Testis (tissue), 3 donors: Measurements from ENCODE around the gene LARGE1. TPM values are rescaled to one million over a fixed set of nuclear protein-coding genes. Genes with fewer than 3 reads are reported as not detected.

Experiments
- DNase-seq: peaks from one replicate; pipeline ENCODE4 v3.0.0-alpha.2; 2019
- H3K27ac ChIP-seq, 2 donors: fragments of 200-600 bp; sonication (generic); one replicate each; pipeline ENCODE4 v1.5.1; 2019
- H3K27me3 ChIP-seq: fragments of 200-600 bp; sonication (generic); one replicate; pipeline ENCODE4 v1.5.1; 2019
- H3K36me3 ChIP-seq: fragments of 200-600 bp; sonication (generic); one replicate; pipeline ENCODE4 v1.5.1; 2017; ENCODE audit warnings: low read depth; ENCODE audit errors: missing control alignments
- H3K4me1 ChIP-seq: fragments of 200-600 bp; sonication (generic); one replicate; pipeline ENCODE4 v1.5.1; 2019
- H3K4me3 ChIP-seq, 2 donors: fragments of 200-600 bp; sonication (generic); one replicate each; pipeline ENCODE4 v1.5.1; 2017 to 2019
- H3K9me3 ChIP-seq: fragments of 200-600 bp; sonication (generic); one replicate; pipeline ENCODE4 v1.5.1; 2017
- POLR2A ChIP-seq: fragments of 450-650 bp; IDR thresholded peaks from one replicate; pipeline ENCODE4 v1.6.1; 2017; ENCODE audit warnings: antibody characterized with exemption, mild to moderate bottlenecking, moderate library complexity
- WGBS, 2 donors: methylation state at CpG; one replicate each; pipeline ENCODE4 v1.1.5; 2018; 5-methylcytosine and 5-hydroxymethylcytosine counted together
- intact Hi-C: fragments of 100-400 bp; cut with DNase I; formaldehyde crosslinking; loops from one replicate; pipeline ENCODE4 v1.15.1; 2023; ENCODE audit warnings: low total_unique reads
- polyA plus RNA-seq: library from polyadenylated mRNA; stranded (reverse); fragments of 350-450 nt; fragmentation: Illumina TruSeq; extraction: RNeasy Lipid Tissue Mini Kit (QIAGEN cat#74804); gene quantifications from one replicate; pipeline ENCODE4 v1.2.3, GENCODE V29; 2014; ENCODE audit warnings: low read depth, low replicate concordance; ENCODE audit not compliant: insufficient read depth
- total RNA-seq, 2 donors: library from RNA; depleted of rRNA; stranded (reverse); fragments of >200 nt; gene quantifications; one replicate each; pipeline ENCODE4 v1.2.3, GENCODE V29; 2016
- TF ChIP-seq, protein P1 (sequence below), 3 experiments: fragments of 450-650 bp in 2 of 3; fragments of 200-600 bp in 1 of 3; sonication (generic) in 1 of 3; IDR thresholded peaks; one replicate each; pipeline ENCODE4 v1.5.1; 2016 to 2019; ENCODE audit warnings: antibody characterized with exemption in 3 of 3, mild to moderate bottlenecking in 2 of 3, moderate library complexity in 1 of 3

The LARGE1 gene
- total and polyA plus RNA-seq, 3 donors from 2014 or later = 19.5 to 27.3 (median 21.8) TPM

DNA sequence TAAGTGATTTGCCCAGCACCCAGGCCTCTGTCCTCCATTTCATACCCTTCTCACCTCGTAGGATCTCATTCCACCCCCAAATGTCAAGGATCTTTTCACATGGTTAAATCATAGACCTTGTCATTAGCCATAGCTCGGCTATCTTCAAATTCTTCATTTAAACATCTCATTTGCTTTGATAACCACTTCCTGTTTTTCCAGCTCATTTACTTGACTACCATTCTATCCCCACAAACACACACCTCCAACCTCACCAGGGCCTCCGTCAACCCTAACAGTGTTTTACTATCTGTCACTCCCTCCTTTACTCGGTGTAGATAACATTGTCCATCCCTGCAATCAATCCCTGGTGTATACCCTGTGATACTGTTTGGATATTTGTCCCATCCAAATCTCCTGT, 36.8 kb upstream of the LARGE1 start:
- TF ChIP-seq, protein P1, sequence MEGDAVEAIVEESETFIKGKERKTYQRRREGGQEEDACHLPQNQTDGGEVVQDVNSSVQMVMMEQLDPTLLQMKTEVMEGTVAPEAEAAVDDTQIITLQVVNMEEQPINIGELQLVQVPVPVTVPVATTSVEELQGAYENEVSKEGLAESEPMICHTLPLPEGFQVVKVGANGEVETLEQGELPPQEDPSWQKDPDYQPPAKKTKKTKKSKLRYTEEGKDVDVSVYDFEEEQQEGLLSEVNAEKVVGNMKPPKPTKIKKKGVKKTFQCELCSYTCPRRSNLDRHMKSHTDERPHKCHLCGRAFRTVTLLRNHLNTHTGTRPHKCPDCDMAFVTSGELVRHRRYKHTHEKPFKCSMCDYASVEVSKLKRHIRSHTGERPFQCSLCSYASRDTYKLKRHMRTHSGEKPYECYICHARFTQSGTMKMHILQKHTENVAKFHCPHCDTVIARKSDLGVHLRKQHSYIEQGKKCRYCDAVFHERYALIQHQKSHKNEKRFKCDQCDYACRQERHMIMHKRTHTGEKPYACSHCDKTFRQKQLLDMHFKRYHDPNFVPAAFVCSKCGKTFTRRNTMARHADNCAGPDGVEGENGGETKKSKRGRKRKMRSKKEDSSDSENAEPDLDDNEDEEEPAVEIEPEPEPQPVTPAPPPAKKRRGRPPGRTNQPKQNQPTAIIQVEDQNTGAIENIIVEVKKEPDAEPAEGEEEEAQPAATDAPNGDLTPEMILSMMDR (IDR thresholded peaks at IDR 0.05) = no peak
- no peak for TF ChIP-seq POLR2A
- 58 to 68% methylated on average over 4 of the region's 4 CpGs for WGBS, 2 donors
- intact Hi-C loops = no loop called here

DNA sequence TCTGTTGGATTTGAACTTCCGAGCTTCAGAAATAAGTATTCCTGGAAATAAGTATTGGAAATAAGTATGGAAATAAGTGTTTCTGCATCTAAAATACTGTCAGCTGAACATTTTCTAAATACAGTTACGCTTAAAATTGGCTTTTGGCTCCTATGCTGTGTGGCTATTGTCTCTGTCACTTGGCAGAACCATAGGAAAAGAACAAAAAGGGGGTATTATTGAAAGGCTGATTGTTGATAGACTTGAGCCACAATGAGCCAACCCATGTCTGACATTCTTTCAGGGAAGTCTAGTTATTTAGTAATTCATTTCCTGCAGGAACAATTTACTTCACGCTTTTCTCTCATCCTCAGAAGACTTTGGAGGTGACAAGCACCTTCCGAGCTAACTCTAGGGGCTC, 32.5 kb upstream of the LARGE1 start:
- intact Hi-C loops = no loop called here
- 75 to 81% methylated on average over 4 of the region's 4 CpGs for WGBS, 2 donors
- Histone ChIP-seq H3K4me3 (no peak overlapping the region), H3K9me3 (no peaks in the 10 kb centered on the region), H3K27me3 (no peaks in the 10 kb centered on the region), H3K36me3 (no peaks in the 10 kb centered on the region), H3K4me1 (no peaks in the 10 kb centered on the region), H3K27ac (no peak overlapping the region)
- TF ChIP-seq POLR2A = no peak
- TF ChIP-seq, protein P1 (IDR thresholded peaks at IDR 0.05) = no peak
- no peak for DNase-seq

More for the DNA sequence above, 36.8 kb upstream of the LARGE1 start:
- Histone ChIP-seq H3K4me3 (no peak overlapping the region), H3K4me1 (no peaks in the 10 kb centered on the region), H3K9me3 (no peaks in the 10 kb centered on the region), H3K27me3 (no peaks in the 10 kb centered on the region), H3K27ac (no peak overlapping the region), H3K36me3 (no peaks in the 10 kb centered on the region)
- DNase-seq = no peak

DNA sequence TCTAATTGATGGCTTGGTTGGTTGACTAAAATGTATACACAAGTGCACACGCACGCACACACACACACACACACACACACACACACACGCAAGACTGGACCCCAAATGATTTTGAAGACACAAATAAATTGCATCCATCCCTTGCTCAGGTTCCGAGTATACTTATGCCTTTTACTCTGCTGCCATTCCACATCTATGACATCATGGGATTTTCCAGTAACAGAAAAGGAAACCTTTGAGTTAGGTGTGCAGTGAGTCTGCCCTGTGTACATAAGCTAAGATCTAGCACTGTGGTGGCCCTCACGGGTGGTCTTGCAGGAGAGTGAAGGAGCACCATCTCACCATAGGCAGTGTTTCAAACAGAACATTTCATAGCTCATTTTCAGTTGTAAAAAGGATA, 20.5 kb upstream of the LARGE1 start:
- Histone ChIP-seq H3K27ac (no peak overlapping the region), H3K27me3 (no peaks in the 10 kb centered on the region), H3K4me1 (no peaks in the 10 kb centered on the region), H3K36me3 (no peaks in the 10 kb centered on the region), H3K4me3 (no peak overlapping the region), H3K9me3 (no peaks in the 10 kb centered on the region)
- 76 to 85% methylated on average over 5 of the region's 5 CpGs for WGBS, 2 donors
- no peak for TF ChIP-seq POLR2A
- TF ChIP-seq, protein P1 (IDR thresholded peaks at IDR 0.05) = no peak
- DNase-seq = no peak
- intact Hi-C loops = no loop called here

DNA sequence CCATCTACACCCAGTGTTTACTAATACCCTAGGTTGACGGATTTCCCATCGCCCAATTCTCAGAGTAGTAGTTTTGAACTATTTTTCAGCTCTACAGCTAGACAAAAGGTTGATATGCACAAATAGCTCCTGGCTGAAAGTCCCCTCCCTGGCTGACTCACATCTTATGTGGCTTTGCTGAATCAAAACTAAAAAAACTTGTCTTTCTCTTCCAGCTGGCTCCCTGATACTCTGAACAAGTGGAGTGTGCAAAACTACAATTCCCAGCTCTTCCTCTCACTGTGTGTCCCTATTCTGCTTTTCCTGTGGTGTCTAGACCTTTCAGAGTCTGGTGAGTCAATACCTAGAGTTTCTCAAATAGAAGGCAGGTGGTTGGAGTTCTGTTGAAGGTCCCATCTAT, 12.7 kb upstream of the LARGE1 start:
- Histone ChIP-seq H3K4me1 (no peaks in the 10 kb centered on the region), H3K36me3 (no peaks in the 10 kb centered on the region), H3K9me3 (no peaks in the 10 kb centered on the region), H3K4me3 (no peak overlapping the region), H3K27me3 (no peaks in the 10 kb centered on the region), H3K27ac (no peak overlapping the region)
- no peak for DNase-seq
- intact Hi-C loops = no loop called here
- 94 to 95% methylated on average over 2 of the region's 2 CpGs for WGBS, 2 donors
- TF ChIP-seq, protein P1 (IDR thresholded peaks at IDR 0.05) = no peak
- no peak for TF ChIP-seq POLR2A

DNA sequence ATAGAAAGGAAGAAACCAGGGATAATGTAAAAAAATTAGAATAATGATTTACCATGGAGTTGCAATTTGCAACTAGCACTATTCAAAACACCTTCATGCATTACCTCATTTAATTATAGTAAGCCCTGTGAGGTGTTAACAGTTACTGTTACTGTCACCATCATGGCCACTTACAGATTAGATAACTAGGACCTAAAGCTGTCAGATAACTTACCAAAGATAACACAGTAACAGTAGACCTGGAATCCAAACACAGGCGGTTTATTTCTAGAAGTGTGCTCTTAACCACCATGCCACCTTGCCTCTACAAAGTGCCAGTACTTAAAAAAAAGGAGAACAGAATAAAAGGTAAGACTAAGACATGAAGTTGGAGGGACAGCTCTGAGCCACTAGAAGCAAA, 11.1 kb upstream of the LARGE1 start:
- intact Hi-C loops = no loop called here
- TF ChIP-seq POLR2A = no peak
- TF ChIP-seq, protein P1 (IDR thresholded peaks at IDR 0.05) = no peak
- Histone ChIP-seq H3K27ac (no peak overlapping the region), H3K4me3 (no peak overlapping the region), H3K27me3 (no peaks in the 10 kb centered on the region), H3K4me1 (no peaks in the 10 kb centered on the region), H3K9me3 (no peaks in the 10 kb centered on the region), H3K36me3 (no peaks in the 10 kb centered on the region)
- WGBS, 2 donors = 74 to 85% methylated on average over 1 of the region's 1 CpG
- DNase-seq = no peak
